NCI-H510A treated with DMSO at 0.1 percent for 48 hours (cell line): ENCODE data around the gene MZT2A.
A peak's percentile ranks its signal among the peaks of the same experiment; 100 is the strongest.
"Not testable (repeated sequence)": the region's sequence is repeated elsewhere in the genome, so short reads cannot be mapped to it uniquely, and the experiment has no call there.

ENCODE experiments used
- DNase-seq: peaks from one replicate; lab custom pipeline; 2025; lab: John Stamatoyannopoulos, UW

The MZT2A gene, protein sequence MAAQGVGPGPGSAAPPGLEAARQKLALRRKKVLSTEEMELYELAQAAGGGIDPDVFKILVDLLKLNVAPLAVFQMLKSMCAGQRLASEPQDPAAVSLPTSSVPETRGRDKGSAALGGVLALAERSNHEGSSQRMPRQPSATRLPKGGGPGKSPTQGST

DNA sequence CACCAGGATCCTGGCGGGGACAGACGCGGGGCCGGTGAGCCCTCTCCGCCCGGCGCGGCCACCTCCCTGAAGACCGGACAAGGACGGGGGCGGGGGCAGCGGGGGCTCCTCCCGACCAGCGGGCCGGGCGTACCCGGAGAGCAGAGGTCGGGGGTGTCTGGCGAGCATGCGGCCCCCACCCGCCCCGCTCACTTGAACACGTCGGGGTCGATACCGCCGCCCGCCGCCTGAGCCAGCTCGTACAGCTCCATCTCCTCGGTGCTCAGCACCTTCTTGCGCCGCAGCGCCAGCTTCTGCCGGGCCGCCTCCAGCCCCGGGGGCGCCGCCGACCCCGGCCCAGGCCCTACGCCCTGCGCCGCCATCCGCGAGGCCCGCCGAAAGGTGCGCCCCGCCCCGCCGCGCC, at the start of gene MZT2A:
MZT2A (minus strand) TSS at position 383 of the 403 bp plus-strand sequence; CDS start at position 362, 21 bp downstream.
- not testable (repeated sequence) for DNase-seq

DNA sequence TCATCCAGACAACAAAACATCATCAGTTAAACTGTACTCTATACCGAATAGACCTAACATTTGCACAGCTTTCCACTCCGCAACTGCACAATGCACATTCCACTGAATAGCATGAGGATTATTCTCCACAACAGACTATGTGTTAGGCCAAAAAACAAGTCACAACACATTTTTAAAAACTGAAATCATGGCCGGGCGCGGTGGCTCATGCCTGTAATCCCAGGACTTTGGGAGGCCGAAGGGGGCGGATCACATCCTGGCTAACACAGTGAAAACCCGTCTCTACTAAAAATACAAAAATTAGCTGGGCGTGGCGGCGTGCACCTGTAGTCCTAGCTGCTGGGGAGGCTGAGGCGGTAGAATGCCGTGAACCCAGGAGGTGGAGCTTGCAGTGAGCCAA, 46.7 kb upstream of the MZT2A start:
- not testable (repeated sequence) for DNase-seq

DNA sequence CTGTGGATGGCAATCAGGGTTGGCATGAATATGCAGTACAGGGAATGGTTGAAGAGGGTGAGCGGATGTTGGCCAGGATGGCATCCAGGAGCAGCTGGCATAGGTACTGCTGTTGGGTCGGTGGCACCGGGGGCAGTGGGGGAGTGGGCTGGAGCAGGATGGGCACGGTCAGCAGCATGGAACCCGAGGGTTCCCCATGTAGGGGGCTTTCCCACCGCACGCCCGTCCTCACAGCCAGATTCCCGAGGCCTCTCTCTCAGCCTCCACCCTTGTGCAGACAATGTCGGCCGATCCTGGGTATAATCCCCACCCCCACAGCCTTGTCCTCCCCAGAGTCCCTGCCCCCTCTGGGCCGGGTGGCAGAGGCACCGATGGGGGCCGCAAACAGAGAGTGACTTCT, 44.6 kb upstream of the MZT2A start:
- not testable (repeated sequence) for DNase-seq

GRCh38 chr2:131535951-131536826, 44.0 kb upstream of the MZT2A start:
- not testable (repeated sequence) for DNase-seq

GRCh38 chr2:131535526-131535925, 43.3 kb upstream of the MZT2A start:
- no peak for DNase-seq

GRCh38 chr2:131534965-131535364, 42.8 kb upstream of the MZT2A start:
- not testable (repeated sequence) for DNase-seq

DNA sequence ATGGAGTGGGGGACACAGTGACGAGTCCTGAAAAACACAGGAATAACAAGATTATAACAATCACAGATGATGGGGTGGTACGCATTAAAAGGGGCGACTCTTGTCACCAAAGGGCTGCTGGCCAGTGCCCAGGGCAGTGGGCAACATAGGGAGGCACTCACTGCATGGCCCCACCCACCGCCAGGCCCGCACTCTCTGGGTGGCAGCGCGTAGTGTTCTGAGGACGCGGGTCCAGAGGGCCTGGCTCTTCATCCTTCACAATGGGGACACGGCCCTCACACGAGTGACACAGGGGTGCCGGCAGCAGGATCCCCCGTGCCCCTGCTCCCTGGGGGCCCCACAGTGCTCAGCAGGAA, 42.1 kb upstream of the MZT2A start:
- not testable (repeated sequence) for DNase-seq

GRCh38 chr2:131533609-131534316, 41.6 kb upstream of the MZT2A start:
- DNase-seq: not testable (repeated sequence)

GRCh38 chr2:131532723-131533608, 40.8 kb upstream of the MZT2A start:
- not testable (repeated sequence) for DNase-seq

DNA sequence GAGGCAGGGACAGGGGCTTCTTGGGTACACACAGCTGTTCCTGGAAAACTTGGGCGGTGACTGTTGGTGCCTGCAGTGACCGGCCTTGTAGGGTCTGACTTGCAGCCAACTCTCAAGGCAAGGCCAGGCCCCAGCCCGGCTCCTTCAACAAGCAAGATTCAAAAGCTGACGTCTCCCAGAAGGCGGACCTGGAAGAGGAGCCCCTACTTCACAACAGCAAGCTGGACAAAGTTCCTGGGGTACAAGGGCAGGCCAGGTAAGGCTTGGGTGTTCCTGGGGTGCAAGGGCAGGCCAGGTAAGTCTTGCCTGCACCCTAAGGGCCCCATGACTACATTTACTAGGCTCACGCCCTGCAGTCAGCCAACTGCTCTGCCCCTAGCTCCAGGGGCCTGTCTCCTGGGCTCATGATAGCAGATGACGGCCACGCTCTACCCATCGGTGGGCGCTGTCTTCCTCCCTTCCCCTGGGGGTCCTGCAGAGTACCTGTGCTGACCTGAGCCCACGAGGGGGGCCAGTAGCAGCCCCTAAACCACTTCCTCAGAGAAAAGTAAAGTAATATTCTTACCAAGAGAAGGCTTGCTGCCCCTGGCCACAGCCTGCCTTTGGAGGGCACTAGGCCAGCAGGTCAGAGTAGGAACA, 39.5 kb upstream of the MZT2A start:
- DNase-seq: not testable (repeated sequence)

GRCh38 chr2:131530626-131531344, 38.6 kb upstream of the MZT2A start:
- DNase-seq: not testable (repeated sequence)

- not testable (repeated sequence) for DNase-seq
Observed at GRCh38 chr2:131529864-131530445, 37.8 kb upstream of the MZT2A start.

DNA sequence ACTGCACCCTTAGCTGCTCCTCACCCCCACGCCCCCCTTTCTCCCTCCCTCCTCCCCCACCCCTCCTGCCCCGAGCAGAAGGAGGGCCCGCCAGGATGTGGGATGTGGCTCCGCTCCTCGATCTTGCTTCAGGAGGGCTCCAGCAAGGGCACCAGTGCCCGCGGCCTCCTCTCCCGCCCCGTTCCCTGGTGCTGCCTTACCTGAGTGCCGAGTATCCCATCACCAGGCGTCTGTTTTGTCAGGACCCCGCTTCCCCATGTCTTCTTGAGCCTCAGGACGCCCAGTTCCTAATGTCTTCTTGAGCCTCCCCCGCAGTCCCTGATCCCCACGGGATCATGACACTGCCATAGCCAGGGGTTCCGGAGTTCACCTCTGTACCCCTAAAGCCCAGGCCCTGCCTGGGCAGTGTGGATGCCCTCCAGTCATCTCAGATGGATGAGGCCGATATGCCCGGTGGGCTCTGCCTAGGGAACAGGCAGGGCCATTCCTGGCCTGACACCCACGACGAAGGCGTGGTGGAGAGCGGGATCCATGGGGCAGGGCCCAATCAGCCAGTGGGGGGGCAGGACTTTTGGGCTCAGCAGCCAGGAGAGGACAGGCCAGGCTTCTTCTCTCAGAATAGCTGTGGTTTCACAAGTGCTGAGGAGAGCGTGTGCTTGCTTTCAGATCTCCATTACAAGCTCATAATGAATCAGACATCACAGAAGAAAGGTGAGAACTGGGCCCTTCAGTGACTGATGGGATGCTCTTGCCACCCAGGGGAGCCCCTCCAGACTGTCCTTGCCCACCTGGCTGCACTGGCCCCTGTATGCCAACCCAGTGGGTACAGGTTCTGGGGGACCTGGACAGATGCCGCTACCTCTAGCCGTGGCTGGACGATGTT, 37.0 kb upstream of the MZT2A start:
- not testable (repeated sequence) for DNase-seq

DNA sequence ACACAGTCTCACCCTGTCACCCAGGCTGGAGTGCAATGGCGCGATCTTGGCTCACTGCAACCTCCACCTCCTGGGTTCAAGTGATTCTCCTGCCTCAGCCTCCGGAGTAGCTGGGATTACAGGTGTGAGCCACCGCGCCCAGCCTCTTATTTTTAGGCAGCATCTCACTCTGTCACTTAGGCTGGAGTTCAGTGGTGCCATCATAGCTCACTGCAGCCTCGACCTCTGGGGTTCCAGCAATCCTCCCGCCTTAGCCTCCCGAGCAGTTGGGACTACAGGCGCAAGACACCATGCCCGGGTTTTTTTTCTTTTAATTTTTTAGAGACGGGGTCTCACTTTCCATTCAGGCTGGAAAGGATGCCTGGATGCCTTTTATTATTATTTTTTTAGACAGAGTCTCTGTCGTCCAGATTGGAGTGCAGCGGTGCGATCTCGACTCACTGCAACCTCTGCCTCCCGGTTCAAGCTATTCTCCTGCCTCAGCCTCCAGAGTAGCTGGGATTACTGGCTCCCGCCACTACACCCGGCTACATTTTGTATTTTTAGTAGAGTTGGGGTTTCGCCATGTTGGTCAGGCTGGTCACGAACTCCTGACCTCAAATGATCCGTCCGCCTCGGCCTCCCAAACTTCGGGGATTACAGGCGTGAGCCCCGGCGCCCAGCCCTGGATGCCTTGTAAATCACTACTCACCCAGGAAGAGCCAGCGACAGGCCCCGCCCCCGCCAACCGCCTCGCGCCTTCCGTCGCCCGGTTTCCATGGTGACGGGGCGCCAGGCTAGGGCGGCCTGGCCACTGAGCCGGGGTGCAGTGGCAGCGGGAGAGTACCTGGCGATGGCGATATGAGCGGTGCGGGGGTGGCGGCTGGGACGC, 35.2 kb upstream of the MZT2A start, which contains the start of gene CCDC74A:
CCDC74A (plus strand) TSS at position 758 of the 871 bp plus-strand sequence; CDS start at position 841, 83 bp downstream.
- DNase-seq: peak; percentile 47

DNA sequence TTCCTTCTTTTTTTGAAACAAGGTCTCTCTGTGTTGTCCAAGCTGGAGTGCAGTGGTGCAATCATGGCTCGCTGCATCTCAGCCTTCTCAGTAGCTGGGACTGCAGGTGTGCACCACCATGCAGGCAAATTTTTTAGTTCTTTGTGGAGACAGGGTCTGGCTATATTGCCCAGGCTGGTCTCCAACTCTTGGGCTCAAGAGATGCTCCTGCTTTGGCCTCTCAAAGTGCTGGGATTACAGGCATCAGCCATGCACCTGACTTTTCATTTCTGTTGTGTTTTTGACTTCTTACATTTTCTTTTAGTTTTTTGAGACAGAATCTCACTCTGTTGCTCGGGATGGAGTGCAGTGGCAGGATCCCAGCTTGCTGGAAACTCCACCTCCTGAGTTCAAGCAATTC, 33.1 kb upstream of the MZT2A start:
- not testable (repeated sequence) for DNase-seq

- DNase-seq: no peak
Observed at GRCh38 chr2:131521961-131522781, 30.0 kb upstream of the MZT2A start.

GRCh38 chr2:131521524-131521923, 29.3 kb upstream of the MZT2A start:
- DNase-seq: not testable (repeated sequence)
